CD14-positive monocyte (primary cell): ENCODE results near the gene THRB. TPM values are rescaled to one million over a fixed set of nuclear protein-coding genes. Genes with fewer than 3 reads are reported as not detected.

Experiments
- DNase-seq, 3 donors: peaks; one replicate each; pipeline ENCODE4 v3.0.0-alpha.2; 2011 to 2022
- H2AFZ ChIP-seq: 2 replicates; pipeline ENCODE4 v1.6.0; 2012; ENCODE audit warnings: mild to moderate bottlenecking, low read depth, low read length, inconsistent platforms; ENCODE audit not compliant: insufficient read depth, poor library complexity, severe bottlenecking
- H3K27ac ChIP-seq, 2 donors: 1 replicate in 1 of 2; 2 replicates in 1 of 2; pipeline ENCODE4 v1.5.1; 2012 to 2013; ENCODE audit warnings: low read length in 2 of 2, control low read depth in 1 of 2, inconsistent platforms in 1 of 2, low read depth in 1 of 2, mild to moderate bottlenecking in 1 of 2
- H3K27me3 ChIP-seq, 2 donors: one replicate each; pipeline versions ENCODE4 v1.6.0 to v1.6.1; 2011 to 2013; ENCODE audit warnings: low read length in 2 of 2; ENCODE audit not compliant: control insufficient read depth in 2 of 2, insufficient read depth in 2 of 2
- H3K36me3 ChIP-seq, 2 donors: replicated peaks in 1 of 2; 1 replicate in 1 of 2; 2 replicates in 1 of 2; pipeline versions ENCODE4 v1.5.1 to v1.6.1; 2012 to 2013; ENCODE audit warnings: low read length in 2 of 2, control low read depth in 1 of 2, inconsistent platforms in 1 of 2, mild to moderate bottlenecking in 1 of 2; ENCODE audit not compliant: insufficient read depth in 2 of 2, control insufficient read depth in 1 of 2
- H3K4me1 ChIP-seq, 2 donors: 1 replicate in 1 of 2; 2 replicates in 1 of 2; pipeline versions ENCODE4 v1.5.1 to v1.6.1; 2012 to 2013; ENCODE audit warnings: low read length in 2 of 2, control low read depth in 1 of 2, inconsistent platforms in 1 of 2, mild to moderate bottlenecking in 1 of 2, moderate library complexity in 1 of 2; ENCODE audit not compliant: insufficient read depth in 2 of 2, control insufficient read depth in 1 of 2
- H3K4me2 ChIP-seq: replicated peaks from 2 replicates; pipeline ENCODE3; 2012; ENCODE audit warnings: low read length, moderate library complexity, mild to moderate bottlenecking; ENCODE audit not compliant: poor library complexity, severe bottlenecking; ENCODE audit errors: extremely low read depth
- H3K4me3 ChIP-seq, 3 experiments: fragments of 200-600 bp in 1 of 3; sonication (generic) in 1 of 3; replicated peaks in 1 of 3; 1 replicate in 2 of 3; 2 replicates in 1 of 3; pipeline ENCODE4 v1.5.1; 2011 to 2013; ENCODE audit warnings: low read length in 3 of 3, mild to moderate bottlenecking in 3 of 3, control low read depth in 2 of 3, low read depth in 2 of 3, inconsistent platforms in 1 of 3, moderate library complexity in 1 of 3
- H3K79me2 ChIP-seq: 2 replicates; pipeline ENCODE4 v1.6.0; 2012; ENCODE audit warnings: mild to moderate bottlenecking, control low read depth, inconsistent platforms, low read length, moderate library complexity; ENCODE audit not compliant: insufficient read depth
- H3K9ac ChIP-seq: 2 replicates; pipeline ENCODE4 v1.6.0; 2017; ENCODE audit warnings: low read length, mild to moderate bottlenecking; ENCODE audit not compliant: insufficient read depth, poor library complexity, severe bottlenecking
- H3K9me3 ChIP-seq, 2 donors: replicated peaks in 1 of 2; 1 replicate in 1 of 2; 2 replicates in 1 of 2; pipeline versions ENCODE4 v1.5.1 to v1.6.1; 2012 to 2013; ENCODE audit warnings: low read length in 2 of 2, control low read depth in 1 of 2; ENCODE audit not compliant: control insufficient read depth in 1 of 2, insufficient read depth in 1 of 2
- H4K20me1 ChIP-seq: 2 replicates; pipeline ENCODE4 v1.6.0; 2012; ENCODE audit warnings: mild to moderate bottlenecking, low read length, control low read depth, moderate library complexity; ENCODE audit not compliant: insufficient read depth
- H3K27ac Mint-ChIP-seq, 7 donors: one replicate each; pipeline ENCODE4 v1.8.0; 2020; ENCODE audit warnings: mild to moderate bottlenecking in 7 of 7, mixed read lengths in 7 of 7, moderate library complexity in 6 of 7, inconsistent platforms in 2 of 7
- H3K27me3 Mint-ChIP-seq, 3 donors: one replicate each; pipeline ENCODE4 v1.8.0; 2021 to 2022; ENCODE audit warnings: low read depth in 3 of 3, mild to moderate bottlenecking in 3 of 3, mixed read lengths in 3 of 3, moderate library complexity in 3 of 3, inconsistent platforms in 1 of 3
- H3K36me3 Mint-ChIP-seq, 2 donors: one replicate each; pipeline ENCODE4 v1.8.0; 2020; ENCODE audit warnings: mixed read lengths in 2 of 2, inconsistent platforms in 1 of 2, mild to moderate bottlenecking in 1 of 2
- H3K4me1 Mint-ChIP-seq: one replicate; pipeline ENCODE4 v1.8.0; 2020; ENCODE audit warnings: mild to moderate bottlenecking, mixed read lengths
- H3K4me3 Mint-ChIP-seq, 2 donors: one replicate each; pipeline ENCODE4 v1.8.0; 2020; ENCODE audit warnings: mild to moderate bottlenecking in 2 of 2, mixed read lengths in 2 of 2, moderate library complexity in 1 of 2
- H3K9me3 Mint-ChIP-seq, 7 donors: one replicate each; pipeline ENCODE4 v1.8.0; 2020 to 2022; ENCODE audit warnings: mixed read lengths in 7 of 7, mild to moderate bottlenecking in 6 of 7, moderate library complexity in 6 of 7, inconsistent platforms in 2 of 7
- WGBS: methylation state at CpG from one replicate; pipeline ENCODE4 v1.1.5; 2013; ENCODE audit warnings: missing lambda C conversion rate; ENCODE audit not compliant: insufficient coverage; 5-methylcytosine and 5-hydroxymethylcytosine counted together
- intact Hi-C, 2 donors: fragments of 100-400 bp; cut with micrococcal nuclease; formaldehyde crosslinking; loops; one replicate each; pipeline versions ENCODE4 v1.15.0 to v1.15.1; 2023
- polyA plus RNA-seq, 3 donors: library from polyadenylated mRNA; depleted of rRNA in 1 of 3; unstranded in 2 of 3; stranded (reverse) in 1 of 3; fragments of 300-500 nt in 2 of 3; fragments of >200 nt in 1 of 3; fragmentation: Illumina TruSeq in 2 of 3; gene quantifications; 1 replicate in 2 of 3; 2 replicates in 1 of 3; pipeline ENCODE4 v1.2.3, GENCODE V29; 2012 to 2021
- TF ChIP-seq, protein P1 (sequence below): fragments of 200-600 bp; IDR thresholded peaks from one replicate; pipeline ENCODE4 v1.8.0; 2022; ENCODE audit warnings: antibody characterized with exemption, mild to moderate bottlenecking

Gene THRB
- polyA plus RNA-seq, 3 donors: 0.05 TPM; not detected in 2

DNA sequence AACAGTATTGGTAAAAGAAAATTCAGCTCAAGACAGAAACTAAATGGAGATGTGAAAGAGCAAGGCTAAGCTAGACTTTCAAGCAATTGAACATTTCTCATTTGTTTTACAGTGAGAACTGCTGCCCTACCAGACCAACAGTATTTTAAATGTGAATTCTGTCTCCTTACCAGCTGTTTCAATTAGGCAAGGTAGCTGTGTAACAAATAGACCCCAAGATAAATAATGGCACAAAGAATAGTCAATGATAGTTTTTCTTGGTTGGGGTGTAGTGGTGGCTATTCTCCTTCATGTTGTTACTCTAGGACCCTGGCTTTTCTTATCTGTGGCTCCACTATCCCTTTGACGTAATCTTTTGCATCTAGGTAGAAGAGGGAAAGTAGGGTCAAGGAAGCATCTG lies 30.4 kb upstream of the THRB start:
- peaks cover 15% of the 10 kb centered on the region for H3K4me1 Mint-ChIP-seq
- Histone ChIP-seq H4K20me1 (no peaks in the 10 kb centered on the region), H3K79me2 (no peaks in the 10 kb centered on the region), H3K27ac (no peak overlapping the region), H3K27me3 (peaks cover 38 to 41% of the 10 kb centered on the region in 2 donors), H3K9ac (no peak overlapping the region), H3K9me3 (peaks cover 0 to 6% of the 10 kb centered on the region in 2 donors), H2AFZ (no peak overlapping the region), H3K4me3 (no peak overlapping the region), H3K4me2 (no peak overlapping the region), H3K36me3 (no peaks in the 10 kb centered on the region), H3K4me1 (peaks cover 13 to 17% of the 10 kb centered on the region in 2 donors)
- no peak overlapping the region for H3K4me3 Mint-ChIP-seq
- DNase-seq: no peak
- peaks cover 37 to 56% (median 38%) of the 10 kb centered on the region in 3 donors for H3K27me3 Mint-ChIP-seq
- H3K27ac Mint-ChIP-seq: no peak overlapping the region
- TF ChIP-seq, protein P1, sequence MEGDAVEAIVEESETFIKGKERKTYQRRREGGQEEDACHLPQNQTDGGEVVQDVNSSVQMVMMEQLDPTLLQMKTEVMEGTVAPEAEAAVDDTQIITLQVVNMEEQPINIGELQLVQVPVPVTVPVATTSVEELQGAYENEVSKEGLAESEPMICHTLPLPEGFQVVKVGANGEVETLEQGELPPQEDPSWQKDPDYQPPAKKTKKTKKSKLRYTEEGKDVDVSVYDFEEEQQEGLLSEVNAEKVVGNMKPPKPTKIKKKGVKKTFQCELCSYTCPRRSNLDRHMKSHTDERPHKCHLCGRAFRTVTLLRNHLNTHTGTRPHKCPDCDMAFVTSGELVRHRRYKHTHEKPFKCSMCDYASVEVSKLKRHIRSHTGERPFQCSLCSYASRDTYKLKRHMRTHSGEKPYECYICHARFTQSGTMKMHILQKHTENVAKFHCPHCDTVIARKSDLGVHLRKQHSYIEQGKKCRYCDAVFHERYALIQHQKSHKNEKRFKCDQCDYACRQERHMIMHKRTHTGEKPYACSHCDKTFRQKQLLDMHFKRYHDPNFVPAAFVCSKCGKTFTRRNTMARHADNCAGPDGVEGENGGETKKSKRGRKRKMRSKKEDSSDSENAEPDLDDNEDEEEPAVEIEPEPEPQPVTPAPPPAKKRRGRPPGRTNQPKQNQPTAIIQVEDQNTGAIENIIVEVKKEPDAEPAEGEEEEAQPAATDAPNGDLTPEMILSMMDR: no peak
- no CpG with 5 or more reads among the region's 1 CpG for whole genome bisulfite sequencing
- H3K9me3 Mint-ChIP-seq: peaks cover 0 to 16% (median 0%) of the 10 kb centered on the region in 7 donors
- intact Hi-C loops: no loop called here
- peaks cover 0 to 4% of the 10 kb centered on the region in 2 donors for H3K36me3 Mint-ChIP-seq

DNA sequence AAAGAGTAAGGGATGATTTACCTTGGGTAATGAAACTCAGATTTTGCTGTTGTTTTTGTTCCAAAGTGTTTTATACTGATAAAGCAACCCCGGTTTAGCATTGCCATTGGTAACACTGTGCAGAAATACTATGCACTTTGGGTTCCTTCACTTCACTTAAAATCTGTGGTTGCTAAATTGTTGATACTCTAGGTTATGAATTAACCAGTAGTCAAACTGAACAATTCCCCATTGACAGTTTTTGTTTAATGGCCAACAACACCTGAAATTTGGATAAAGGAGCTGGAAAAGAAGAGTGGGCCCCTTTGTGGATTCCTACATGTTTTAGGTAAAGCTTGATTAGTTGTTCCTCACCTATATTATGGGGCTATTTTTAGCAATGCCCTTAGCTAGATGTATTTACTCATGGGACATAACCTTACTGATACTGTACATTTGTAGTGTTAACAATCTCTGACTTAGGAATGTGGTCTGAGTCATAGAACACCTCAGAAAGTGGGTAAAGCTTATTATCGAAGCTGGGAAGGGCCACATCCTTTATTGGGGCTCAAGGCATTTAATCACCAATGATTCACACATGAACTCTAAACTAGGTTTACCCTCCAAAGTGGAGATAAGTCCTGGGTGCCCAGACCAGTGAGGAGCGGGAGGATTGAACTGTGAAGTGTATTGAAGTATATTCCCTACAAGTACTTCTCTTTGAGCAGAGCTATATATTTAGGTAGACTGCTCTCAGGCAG lies 29.5 kb upstream of the THRB start:
- peaks cover 0 to 6% of the 10 kb centered on the region in 2 donors for H3K9me3 ChIP-seq
- Mint-ChIP-seq H3K9me3 (peaks cover 0 to 16% (median 0%) of the 10 kb centered on the region in 7 donors), H3K4me1 (peaks cover 20% of the 10 kb centered on the region), H3K4me3 (peak overlapping the region in 1 of 2 donors; percentile 42), H3K36me3 (peaks cover 0 to 4% of the 10 kb centered on the region in 2 donors), H3K27me3 (peaks cover 45 to 65% (median 46%) of the 10 kb centered on the region in 3 donors), H3K27ac (no peak overlapping the region)
- WGBS: no CpG with 5 or more reads among the region's 3 CpGs
- no peaks in the 10 kb centered on the region for H3K36me3 ChIP-seq
- H3K27me3 ChIP-seq: peaks cover 45 to 50% of the 10 kb centered on the region in 2 donors
- TF ChIP-seq, protein P1: no peak
- no peak for DNase-seq
- no peak overlapping the region for H3K27ac ChIP-seq
- no peak overlapping the region for H3K4me2 ChIP-seq
- H3K4me1 ChIP-seq: peaks cover 13 to 17% of the 10 kb centered on the region in 2 donors
- H3K4me3 ChIP-seq: no peak overlapping the region
- intact Hi-C loops: no loop called here
- no peaks in the 10 kb centered on the region for H4K20me1 ChIP-seq
- no peak overlapping the region for H2AFZ ChIP-seq
- H3K79me2 ChIP-seq: no peaks in the 10 kb centered on the region
- H3K9ac ChIP-seq: no peak overlapping the region
